HG03108 (cell line): ENCODE results near the gene PAX9.

Experiments
- ATAC-seq: cut with Tn5 transposase; IDR thresholded peaks from one replicate; pipeline ENCODE4 v1.9.1; 2021; ENCODE audit warnings: moderate library complexity; ENCODE audit not compliant: unreplicated experiment

The PAX9 gene

DNA sequence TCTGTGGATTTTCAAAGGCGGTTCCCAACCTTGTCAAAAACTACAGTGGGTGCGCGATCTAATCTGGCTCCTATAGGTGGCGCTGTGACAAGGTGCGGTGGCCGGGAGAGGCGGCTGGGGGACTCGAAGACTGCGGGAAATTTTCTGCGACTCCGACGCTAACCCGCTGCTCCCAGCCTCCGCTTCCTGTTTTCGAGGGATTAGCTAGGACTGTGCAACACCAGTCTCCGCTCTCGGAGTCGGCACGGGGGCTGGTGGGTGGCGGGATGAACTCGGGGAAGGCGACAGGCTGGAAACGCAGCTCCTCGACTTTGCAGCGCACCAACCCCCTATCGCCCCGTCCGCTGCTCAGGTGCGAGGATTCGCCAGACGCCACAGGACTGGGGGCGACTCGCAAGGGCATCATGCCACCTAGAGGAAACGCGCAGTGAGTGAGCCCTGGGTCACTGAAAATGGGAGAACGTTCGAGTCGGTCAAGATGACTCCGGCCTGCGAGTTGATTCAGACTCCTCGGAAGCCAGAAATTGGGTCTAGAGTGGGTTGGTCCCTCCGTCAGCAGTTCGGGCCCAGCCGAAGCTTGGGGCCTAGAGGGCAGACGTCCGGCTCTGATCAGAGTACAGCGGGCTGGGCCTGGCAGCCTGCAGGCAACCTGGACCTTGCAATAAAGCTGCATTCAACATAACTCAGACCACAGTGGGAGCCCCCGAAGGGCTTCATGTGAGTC, 5.5 kb upstream of the PAX9 start:
- ATAC-seq, result no peak

DNA sequence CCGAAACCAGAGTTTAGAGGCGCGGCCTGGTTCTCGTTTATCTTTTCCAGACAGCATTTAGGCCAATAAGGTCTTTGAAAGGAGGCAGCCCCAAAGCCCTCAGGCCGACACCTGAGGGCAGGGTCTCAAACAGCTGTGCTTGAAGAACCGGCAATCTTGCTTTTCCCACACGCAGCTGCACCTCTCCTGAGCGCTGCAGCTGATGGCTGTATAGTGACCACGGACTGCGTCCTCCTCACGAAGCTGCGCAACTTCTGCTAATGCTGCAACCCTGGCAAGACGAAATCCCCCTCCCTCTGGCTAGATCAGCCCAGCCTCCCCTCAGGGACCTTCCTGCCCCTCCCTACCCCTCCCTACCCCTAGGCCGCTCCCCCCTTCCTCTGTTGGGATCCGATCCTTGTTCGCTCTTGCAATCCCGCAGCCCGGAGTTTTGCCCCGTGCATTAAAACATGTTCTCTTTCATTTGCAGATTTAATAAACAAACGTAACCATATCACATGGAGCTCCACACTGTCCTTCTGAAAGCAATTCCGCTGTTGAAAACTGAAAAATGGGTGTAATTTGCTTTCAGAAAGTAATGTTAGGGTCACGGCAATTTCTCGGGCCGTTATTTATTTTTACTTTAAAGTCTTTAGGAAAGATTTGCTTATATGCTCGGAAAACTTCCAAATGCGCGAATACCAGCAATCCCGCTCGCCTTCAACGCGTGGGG, 4.8 kb upstream of the PAX9 start:
- ATAC-seq, result no peak

DNA sequence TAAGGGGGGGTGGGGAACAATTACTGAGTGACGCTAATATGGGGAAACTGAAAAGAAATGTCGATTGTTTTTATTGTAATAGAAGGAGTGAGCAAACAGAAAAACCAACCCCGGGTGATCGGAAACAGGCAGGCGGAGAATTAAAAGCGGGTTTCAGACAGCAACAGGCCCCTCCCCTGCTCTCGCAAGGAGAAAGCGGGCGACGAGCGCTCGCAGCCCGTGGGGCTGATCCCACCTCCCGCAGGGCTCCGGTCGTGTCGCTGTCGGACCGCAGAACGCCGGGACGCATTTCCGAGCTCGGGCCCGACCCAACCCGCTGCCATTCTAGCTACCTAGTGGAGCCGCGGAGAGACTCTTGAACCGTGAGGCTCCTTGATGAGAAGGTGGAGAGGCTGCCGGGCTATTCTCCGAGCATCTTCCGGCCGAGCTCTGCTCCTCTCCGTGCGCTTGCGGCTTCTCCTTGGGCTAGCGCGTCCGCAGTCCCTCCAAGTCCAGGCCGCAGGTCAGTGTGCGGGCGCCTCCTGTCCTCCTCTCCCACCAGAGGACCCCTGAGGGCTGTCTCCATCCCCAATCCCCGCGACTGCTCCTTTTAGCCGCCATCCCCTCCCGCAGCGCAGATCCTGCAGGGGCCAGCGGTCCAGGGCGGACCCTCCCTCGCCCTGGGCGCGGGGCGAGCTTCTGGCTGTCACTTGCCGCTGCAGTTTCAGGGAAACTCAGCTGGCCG, 4.1 kb upstream of the PAX9 start:
- no peak for ATAC-seq

DNA sequence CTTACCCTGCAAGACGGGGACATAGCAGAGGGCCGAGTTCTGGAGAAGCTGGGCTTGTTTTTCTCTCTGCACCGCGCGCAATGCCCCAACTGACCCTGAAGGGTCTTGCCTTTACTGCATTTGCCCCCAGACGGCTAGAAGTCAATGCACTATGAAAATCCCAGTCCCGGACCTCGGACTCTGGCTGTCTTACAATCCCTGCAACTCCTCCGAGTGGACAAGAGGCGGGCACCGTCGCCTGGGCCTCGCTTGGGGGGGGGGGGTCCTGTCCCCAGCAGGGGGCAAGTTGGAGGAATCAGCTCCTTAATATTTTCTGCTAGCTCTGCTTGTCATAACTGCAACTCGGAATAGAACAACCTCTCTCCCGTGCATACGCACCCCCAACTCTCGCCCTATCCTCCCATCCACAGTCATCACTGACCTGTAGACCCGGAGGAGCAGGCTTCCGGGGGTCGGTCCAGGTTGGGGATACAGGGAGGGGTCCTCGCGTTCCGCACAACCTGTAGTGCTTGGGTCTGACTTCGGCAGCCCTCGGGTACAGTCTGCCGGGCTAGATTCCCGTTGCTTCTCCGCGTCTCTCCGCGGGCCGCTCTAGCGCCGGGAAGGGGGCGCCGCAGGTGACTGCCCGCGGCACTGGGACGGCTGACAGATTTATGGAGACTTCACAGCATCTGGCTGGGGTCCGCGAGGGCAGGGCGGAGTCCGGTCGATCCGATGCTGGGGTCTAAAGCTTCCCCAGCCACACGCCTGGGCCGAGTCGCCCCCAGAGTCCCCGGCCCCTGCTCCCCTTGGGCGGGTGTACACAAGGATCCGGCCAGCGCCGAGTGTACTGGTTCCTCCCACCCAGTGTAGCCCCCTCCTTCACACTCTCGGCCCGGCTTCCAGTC, 3.3 kb upstream of the PAX9 start:
- no peak for ATAC-seq

DNA sequence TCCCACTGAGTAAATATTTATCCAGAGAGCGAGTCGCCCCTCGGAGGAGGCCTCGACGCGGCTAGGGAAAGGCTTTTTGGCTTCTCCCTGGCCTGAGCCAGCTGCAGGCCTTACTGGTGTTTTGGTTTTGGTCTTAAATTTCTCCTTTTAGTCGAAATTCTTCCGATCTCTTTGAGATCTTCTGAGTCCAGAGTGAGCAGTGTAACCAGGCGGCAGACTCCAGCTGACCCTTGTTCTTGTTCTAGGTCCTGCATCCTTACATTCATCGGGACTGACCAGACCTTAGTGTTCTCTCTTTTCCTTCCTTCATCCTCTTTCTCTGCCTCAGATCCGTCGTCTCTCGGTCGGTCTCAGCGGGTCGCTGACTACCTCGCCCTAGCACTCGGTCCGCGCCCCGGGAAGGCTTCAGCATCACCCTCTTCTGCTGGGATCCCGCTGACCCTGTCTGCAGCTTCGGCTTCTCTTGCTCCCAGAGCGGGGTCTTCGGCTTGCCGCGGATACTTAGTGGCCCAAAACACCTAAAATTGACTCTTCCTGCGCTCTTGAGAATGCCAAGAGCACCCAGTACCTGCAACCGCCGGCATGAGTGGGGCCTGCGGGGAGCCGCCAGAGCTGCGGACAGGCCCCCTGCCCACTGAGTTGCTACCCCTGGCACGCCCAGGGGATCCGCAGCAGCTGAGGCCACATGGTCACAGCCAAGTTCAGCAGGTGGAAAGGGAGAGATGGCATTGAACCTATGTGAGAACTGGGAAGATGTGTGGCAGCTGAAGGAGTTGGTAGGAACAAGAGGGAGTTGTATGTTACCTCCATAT, 2.4 kb upstream of the PAX9 start:
- no peak for ATAC-seq

DNA sequence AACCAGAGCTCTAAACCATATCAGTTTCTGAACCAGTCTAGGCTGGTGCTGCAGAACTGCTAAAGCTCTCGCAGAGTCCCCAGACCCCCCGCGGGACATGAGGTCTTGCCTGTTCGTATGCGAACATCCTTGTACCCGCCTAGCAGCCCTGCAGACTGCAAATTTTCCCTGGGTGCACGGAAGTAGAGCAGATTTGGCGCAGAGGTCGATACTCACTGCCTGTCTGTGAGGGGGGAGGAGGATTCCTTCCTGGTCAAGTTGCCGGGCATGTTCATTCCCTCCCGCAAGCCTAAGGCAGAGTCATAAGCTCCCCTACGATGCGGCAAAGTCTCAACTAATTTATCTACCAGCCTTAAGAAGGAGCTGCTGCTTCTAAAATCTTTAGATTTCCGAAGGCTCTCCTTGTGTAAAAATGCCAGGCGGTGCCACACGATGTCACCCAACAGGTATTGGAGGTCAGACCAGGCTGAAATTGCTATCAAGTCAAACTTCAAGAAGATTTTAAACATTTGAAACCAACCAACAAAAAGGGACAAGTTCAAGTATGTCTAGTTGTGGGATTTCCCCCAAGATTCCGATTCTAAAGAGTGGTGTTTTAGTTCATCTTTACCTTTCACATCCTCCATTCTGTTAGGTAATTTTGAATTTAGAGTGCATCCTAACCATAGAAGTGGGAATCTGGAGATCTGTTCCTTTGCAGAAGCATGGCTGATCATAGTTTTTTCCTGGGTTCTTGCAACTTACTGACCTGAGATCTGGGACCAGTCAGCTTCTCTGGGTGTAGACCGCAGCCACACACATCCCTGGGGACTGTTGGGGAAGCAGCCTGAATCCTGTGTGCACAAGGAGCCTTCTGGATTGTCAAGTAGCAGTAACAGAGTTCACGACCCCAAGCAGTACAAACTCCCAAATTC, 1.6 kb upstream of the PAX9 start:
- no peak for ATAC-seq

DNA sequence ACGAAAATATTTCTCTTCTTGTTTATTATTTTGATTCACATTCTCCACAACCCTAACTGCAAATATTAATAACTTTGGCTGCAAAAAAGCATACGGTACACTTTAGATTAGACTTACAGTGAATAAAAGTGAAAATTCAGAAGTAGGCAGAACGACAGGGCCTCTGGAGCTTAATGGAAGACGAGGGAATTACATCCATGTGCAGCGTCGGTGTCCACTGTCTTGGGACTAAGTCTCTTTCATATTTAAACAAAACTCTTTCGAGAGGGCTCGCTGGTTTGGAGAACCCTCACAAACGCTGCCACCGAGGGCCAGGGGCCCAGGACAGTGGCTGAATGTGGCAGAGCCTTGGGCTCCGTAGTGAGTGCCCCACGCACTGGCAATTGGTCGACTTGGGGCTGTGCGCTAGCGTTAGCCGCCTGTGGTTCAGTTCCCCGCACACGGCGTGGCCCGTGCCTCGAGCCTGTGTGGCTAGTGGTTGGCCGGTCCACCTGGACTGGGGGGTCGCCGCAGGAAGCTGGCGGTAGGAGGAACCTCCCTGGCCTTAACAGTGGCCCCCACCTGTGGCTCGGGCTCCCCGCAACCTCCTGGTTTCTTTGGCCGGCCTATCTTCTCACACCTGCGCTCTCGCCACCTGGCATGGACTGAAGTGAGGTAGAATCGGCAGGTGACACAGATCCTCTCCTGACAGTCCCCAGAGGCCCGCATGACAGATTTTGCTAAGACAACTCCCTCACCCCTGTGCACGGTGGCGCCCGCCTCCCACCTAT, 739 bp upstream of the PAX9 start:
- no peak for ATAC-seq

DNA sequence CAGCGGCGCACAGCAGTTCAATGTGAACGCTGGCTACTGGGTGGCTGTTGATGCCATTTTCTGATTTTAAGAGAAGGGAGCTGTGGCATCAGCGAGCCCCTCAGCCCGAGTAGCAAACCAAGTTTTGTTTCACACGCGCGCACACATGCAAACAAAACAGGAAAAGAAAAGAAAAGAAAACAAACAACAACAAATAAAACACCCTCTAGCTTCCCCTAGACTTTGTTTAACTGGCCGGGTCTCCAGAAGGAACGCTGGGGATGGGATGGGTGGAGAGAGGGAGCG, 540 bp downstream of the PAX9 start:
- no peak for ATAC-seq

DNA sequence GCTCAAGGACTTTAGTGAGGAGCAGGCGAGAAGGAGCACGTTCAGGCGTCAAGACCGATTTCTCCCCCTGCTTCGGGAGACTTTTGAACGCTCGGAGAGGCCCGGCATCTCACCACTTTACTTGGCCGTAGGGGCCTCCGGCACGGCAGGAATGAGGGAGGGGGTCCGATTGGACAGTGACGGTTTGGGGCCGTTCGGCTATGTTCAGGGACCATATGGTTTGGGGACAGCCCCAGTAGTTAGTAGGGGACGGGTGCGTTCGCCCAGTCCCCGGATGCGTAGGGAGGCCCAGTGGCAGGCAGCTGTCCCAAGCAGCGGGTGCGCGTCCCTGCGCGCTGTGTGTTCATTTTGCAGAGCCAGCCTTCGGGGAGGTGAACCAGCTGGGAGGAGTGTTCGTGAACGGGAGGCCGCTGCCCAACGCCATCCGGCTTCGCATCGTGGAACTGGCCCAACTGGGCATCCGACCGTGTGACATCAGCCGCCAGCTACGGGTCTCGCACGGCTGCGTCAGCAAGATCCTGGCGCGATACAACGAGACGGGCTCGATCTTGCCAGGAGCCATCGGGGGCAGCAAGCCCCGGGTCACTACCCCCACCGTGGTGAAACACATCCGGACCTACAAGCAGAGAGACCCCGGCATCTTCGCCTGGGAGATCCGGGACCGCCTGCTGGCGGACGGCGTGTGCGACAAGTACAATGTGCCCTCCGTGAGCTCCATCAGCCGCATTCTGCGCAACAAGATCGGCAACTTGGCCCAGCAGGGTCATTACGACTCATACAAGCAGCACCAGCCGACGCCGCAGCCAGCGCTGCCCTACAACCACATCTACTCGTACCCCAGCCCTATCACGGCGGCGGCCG, 1.1 kb downstream of the PAX9 start:
- ATAC-seq, result no peak

DNA sequence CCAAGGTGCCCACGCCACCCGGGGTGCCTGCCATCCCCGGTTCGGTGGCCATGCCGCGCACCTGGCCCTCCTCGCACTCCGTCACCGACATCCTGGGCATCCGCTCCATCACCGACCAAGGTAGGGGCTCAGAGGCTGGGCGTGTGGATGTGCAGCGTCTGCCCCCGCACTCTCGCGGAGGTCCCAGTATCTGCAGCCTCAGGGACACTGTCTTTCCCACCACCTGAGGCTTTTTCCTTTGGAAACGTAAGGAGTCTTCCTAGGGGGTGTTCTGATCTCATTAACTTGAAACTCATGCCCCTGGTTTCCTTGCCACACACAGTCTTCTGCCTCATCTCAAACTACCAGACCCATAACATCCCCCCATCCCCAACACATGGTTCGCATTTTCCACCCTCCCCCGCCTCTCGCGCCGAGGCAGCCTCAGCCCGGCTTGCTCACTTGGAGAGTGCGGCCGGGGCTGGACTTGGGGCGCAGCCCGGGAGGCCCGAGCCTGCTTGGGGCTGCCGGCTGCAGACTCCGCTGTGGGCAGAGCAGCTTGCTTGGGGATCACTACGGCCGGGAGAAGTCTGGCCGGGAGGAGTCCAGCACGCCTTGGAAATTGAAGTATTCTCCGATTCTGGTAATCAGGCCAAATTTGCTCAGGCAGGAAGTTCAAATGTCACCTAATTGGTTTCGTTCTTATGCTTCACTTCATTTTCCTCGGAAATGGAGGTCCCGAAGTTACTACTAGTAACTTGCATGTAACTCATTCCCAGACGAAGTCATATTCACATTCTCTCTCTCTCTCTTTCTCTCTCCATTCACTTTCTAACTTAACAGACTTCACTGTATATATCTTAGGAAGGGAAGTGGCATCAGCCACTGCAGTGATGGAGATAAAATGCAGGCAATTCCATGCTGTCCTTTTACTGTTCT, 2.0 kb downstream of the PAX9 start:
- no peak for ATAC-seq

DNA sequence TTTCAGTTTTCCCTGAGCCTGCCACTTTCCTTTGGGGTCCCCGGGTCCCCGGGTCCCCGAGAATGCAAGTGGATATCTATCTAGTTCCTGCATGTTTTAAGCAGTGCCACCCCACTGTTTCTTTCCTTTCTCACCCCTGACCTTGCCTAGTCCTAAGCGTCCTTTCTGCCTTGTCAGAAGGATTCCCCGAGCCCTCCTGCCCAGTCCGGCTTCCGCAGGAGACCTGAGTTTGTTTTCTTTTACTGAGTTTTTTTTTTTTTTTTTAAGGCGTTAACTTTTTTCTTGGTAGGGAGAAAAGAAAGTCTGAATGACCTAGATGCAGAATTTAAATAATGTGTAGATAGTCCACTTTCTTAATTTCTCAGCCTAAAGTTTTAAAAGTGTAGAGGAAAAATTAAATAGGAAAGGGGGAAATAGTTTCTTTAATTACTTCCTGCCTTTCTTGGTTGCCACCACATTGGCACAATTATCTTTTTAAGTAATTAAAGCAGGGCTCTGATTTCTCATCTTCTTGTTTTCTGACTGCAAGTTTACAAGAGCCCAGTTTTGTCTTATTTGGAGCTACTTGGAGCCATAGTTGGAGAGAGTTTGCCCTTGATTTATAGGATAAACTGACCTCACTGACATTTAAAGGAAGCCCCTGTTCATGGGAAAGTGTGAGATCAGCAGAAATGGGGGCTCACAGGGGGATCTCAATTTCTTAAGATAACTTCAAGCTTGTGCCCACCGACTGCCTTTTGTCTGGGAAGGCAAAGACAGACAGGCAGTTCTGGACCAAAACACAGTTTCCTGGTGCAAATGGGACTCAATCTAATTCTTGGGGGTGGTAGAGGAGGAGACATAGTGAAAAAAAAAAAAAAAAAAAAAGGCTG, 2.9 kb downstream of the PAX9 start:
- ATAC-seq, result no peak

DNA sequence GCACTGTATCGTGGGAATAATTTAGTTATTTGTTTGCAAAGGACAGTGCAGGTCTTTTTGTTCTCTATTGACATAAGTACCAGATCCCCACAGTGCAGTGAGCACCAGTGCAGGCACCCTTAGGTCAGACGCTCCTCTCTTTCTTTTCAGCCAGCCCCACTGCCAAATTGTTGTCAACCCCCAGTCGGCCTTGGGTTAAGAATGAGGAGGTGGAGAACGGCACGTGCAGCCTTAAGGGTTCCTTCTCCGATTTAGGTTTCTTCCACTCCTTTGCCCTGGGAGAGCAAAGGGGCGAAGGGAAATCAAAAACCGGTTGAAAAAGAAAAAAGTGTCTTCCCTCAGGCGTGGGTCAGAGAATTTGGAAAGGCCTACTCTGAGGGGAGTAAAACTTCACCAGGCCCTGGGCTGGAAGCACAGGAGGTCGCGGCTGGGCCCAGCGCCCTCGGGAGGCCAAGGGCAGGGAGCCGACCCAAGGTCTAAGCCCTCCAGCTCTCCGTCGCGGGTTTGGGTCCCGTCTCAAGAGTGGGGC, 4.3 kb downstream of the PAX9 start:
- ATAC-seq, result no peak

DNA sequence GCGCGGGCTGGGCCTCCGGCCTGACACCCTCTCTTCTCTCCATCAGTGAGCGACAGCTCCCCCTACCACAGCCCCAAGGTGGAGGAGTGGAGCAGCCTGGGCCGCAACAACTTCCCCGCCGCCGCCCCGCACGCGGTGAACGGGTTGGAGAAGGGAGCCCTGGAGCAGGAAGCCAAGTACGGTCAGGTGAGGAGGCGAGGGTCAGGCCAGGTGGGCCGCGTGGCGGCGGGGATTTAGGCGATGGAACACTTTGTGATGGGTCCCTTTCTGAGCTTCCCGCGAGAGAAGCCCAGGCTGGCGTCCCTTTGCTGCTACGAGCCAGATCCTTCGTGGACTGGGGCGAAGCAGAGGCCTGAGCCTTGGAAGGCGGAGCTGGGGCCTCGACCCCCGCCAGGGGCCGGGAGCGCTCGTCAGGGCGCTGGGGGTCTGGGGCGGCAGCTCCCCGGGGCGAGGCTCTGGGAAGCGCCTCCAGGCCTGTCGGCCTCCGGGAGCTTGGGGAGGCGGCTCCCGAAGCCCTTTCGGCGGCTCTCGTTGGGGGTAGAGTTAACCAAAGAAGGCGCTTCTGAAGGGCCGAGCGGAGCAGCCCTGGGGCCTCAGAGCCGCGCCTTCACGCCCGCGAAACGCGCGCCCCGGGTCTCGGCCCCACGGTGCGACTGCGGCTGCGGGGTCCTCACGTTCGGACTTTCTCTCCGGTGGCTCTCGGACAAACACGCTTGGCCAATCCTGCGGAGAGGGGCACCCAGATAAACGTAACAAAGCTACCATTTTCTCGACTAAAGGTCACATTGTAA, 5.0 kb downstream of the PAX9 start:
- no peak for ATAC-seq

DNA sequence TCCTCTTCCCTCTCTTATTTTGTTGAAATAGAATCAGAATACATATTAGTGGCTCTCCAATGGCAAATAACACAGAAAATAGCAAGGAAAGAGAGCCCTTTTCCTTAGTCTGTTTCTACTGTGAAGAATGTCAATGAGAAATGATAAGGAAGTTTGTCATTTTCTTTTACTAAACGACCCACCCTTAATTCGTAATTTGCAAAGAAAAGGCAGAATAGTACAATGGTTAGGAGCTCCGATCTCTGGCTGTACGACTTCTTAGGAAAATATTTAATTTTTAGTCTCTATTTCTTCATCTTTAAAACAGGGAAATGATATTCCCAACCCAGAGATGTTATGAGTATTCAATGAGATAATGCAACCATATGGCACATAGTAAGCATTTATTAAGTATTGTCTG, 6.0 kb downstream of the PAX9 start:
- no peak for ATAC-seq

DNA sequence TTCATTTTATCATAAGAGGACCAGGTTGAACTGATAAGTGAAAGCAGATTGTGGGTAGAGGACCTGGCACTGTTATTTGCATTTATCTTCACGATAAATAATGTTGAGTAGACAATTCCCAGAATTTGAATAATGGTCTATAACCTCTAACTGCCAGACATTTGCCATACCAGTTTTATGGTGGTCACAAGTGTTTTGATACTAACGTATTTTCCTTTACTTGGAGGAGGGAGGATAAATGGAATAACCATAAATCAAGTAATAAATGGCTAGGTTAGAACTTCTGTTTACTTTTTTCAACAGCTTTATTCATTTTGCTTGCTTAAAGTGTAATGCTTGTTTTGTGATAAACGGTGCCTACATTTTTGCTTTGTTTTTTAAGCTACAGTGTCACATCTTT, 9.5 kb downstream of the PAX9 start:
- ATAC-seq, result no peak
